ENCODE measurements around the gene ANKRD29. TPM values are rescaled to one million over a fixed set of nuclear protein-coding genes. Genes with fewer than 3 reads are reported as not detected.

The ANKRD29 gene
- total and polyA plus RNA-seq, 8 donors, result 1.2 to 150 (median 10.6) TPM

DNA sequence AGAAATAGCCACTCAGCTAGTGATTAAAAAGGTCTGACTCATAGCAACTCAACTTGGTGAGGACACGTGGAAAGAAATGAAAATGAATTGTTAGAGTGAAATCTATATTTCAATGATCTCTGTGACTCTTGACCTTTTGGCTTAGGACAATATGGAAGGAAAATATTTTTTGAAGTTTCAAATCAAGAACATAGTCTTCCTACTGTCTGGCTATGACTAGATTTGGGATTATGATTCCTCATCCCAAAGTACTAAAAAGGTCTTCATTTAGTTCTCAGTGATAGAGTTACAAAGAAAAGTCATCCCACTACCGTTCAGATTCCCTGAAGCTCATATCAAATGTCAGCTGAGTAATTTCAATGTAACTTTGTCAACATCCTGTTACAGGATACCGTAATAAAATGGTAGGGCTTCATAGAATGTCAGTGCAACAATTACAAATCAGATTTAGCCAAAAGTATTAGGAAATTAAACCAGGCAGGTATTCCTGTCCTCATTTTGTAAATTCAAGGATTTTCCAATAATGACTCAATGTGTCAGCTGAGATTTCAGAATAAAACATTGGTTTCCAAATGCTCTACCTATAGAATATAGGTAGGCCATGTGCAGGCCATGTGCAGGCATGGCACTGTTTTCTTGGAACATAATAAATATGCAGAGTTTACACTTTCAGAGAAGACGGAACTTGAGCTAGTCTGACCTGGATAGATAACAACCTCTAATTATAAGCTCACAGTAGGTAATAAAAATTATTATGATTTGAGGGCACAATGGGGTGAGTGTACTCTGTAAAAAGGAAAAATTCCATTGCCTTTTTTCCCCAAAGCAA lies 36.0 kb downstream of the ANKRD29 start:
- TF ChIP-seq EP300 (IDR thresholded peaks at IDR 0.05), result no peak
- TF ChIP-seq POLR2AphosphoS5 (IDR thresholded peaks at IDR 0.05), result no peak
- TF ChIP-seq POLR2A (IDR thresholded peaks at IDR 0.05), result no peak
- TF ChIP-seq CTCF (IDR thresholded peaks at IDR 0.05), result no peak
- Histone ChIP-seq H3K4me1 (peaks cover 5 to 46% (median 20%) of the 10 kb centered on the region in 4 donors), H3K27ac (peak overlapping the region in 2 of 5 donors; percentile 40 to 67), H3K27me3 (no peaks in the 10 kb centered on the region), H3K9me3 (no peaks in the 10 kb centered on the region), H3K4me3 (no peak overlapping the region), H3K36me3 (no peaks in the 10 kb centered on the region)
- 31 to 45% (median 36%) methylated on average over 4 of the region's 4 CpGs for WGBS, 5 donors
- intact Hi-C loops (cut with DNase I; ENCODE audit: low total_unique reads), result loop anchor here (10.0 kb wide), 1 partner anchor 68 kb away; no protein-coding TSS in a partner anchor
- no peak for DNase-seq

- DNase-seq, result no peak
- peaks cover 0 to 20% (median 0%) of the 10 kb centered on the region in 3 donors for H3K27me3 ChIP-seq
- no peaks in the 10 kb centered on the region for H3K36me3 ChIP-seq
- no peak overlapping the region for H3K4me3 ChIP-seq
- intact Hi-C loops (cut with DNase I; ENCODE audit: low total_unique reads), result loop anchor here (5.0 to 10.0 kb wide), 2 partner anchors 72 to 189 kb away; no protein-coding TSS in a partner anchor
- no peaks in the 10 kb centered on the region for H3K9me3 ChIP-seq
- WGBS, 5 donors, result 85 to 90% (median 88%) methylated on average over 3 of the region's 3 CpGs
- no peak overlapping the region for H3K27ac ChIP-seq
- no peak for TF ChIP-seq CTCF (IDR thresholded peaks at IDR 0.05)
- no peak for TF ChIP-seq EP300 (IDR thresholded peaks at IDR 0.05)
- TF ChIP-seq POLR2A (IDR thresholded peaks at IDR 0.05), result no peak
- no peak for TF ChIP-seq POLR2AphosphoS5 (IDR thresholded peaks at IDR 0.05)
- peaks cover 21 to 44% (median 32%) of the 10 kb centered on the region in 4 donors for H3K4me1 ChIP-seq
These were observed 39.7 kb downstream of the ANKRD29 start for GRCh38 chr18:23623040-23623439.

GRCh38 chr18:23619388-23619881 lies 43.3 kb downstream of the ANKRD29 start:
- peaks cover 20 to 28% (median 26%) of the 10 kb centered on the region in 4 donors for H3K4me1 ChIP-seq
- DNase-seq, result peak; percentile 31 to 80
- H3K27me3 ChIP-seq, result peaks cover 0 to 20% (median 0%) of the 10 kb centered on the region in 3 donors
- no peaks in the 10 kb centered on the region for H3K36me3 ChIP-seq
- TF ChIP-seq EP300 (IDR thresholded peaks at IDR 0.05) (no peak), POLR2A (IDR thresholded peaks at IDR 0.05) (no peak), POLR2AphosphoS5 (IDR thresholded peaks at IDR 0.05) (no peak), CTCF (IDR thresholded peaks at IDR 0.05) (no peak)
- 1 to 2% (median 1%) methylated on average over 17 to 41 of the region's 41 CpGs for WGBS, 5 donors
- H3K27ac ChIP-seq, result peak overlapping the region; percentile 4 to 85 (median 76)
- intact Hi-C loops (cut with DNase I; ENCODE audit: low total_unique reads), result no loop called here
- H3K9me3 ChIP-seq, result no peaks in the 10 kb centered on the region
- H3K4me3 ChIP-seq, result peak overlapping the region; percentile 47 to 53 (median 48)

- TF ChIP-seq POLR2A (IDR thresholded peaks at IDR 0.05) (no peak), POLR2AphosphoS5 (IDR thresholded peaks at IDR 0.05) (no peak), EP300 (IDR thresholded peaks at IDR 0.05) (no peak), CTCF (IDR thresholded peaks at IDR 0.05) (no peak)
- peaks cover 0 to 20% (median 0%) of the 10 kb centered on the region in 3 donors for H3K27me3 ChIP-seq
- 14 to 24% (median 19%) methylated on average over 17 to 18 of the region's 18 CpGs for WGBS, 5 donors
- DNase-seq, result no peak
- H3K9me3 ChIP-seq, result no peaks in the 10 kb centered on the region
- H3K4me3 ChIP-seq, result peak overlapping the region; percentile 47 to 53 (median 48)
- H3K4me1 ChIP-seq, result peaks cover 20 to 28% (median 26%) of the 10 kb centered on the region in 4 donors
- H3K36me3 ChIP-seq, result no peaks in the 10 kb centered on the region
- intact Hi-C loops (cut with DNase I; ENCODE audit: low total_unique reads), result no loop called here
- H3K27ac ChIP-seq, result peak overlapping the region; percentile 4 to 85 (median 76)
These were observed 43.8 kb downstream of the ANKRD29 start for GRCh38 chr18:23618862-23619387.

Data from stomach (tissue), 9 donors.